ENCODE data around the gene ARRB1. TPM values are rescaled to one million over a fixed set of nuclear protein-coding genes. Genes with fewer than 3 reads are reported as not detected.
"Not testable (repeated sequence)": the region's sequence is repeated elsewhere in the genome, so short reads cannot be mapped to it uniquely, and the experiment has no call there.

ARRB1 gene
- total RNA-seq, 3 donors from 2014 or later: 16.7 to 25.1 (median 18.8) TPM

GRCh38 chr11:75380716-75381420, 29.4 kb upstream of the ARRB1 start:
- H3K36me3 Mint-ChIP-seq (ENCODE audit: insufficient read depth): no peaks in the 10 kb centered on the region
- no peak for DNase-seq
- H3K9me3 Mint-ChIP-seq: no peaks in the 10 kb centered on the region
- peaks cover 16% of the 10 kb centered on the region for H3K4me1 Mint-ChIP-seq (ENCODE audit: low read depth)
- H3K4me3 Mint-ChIP-seq: no peak overlapping the region
- H3K27me3 Mint-ChIP-seq (ENCODE audit: low read depth): no peaks in the 10 kb centered on the region
- no peak for ATAC-seq

- no peaks in the 10 kb centered on the region for H3K27me3 Mint-ChIP-seq (ENCODE audit: low read depth)
- peaks cover 16% of the 10 kb centered on the region for H3K4me1 Mint-ChIP-seq (ENCODE audit: low read depth)
- H3K4me3 Mint-ChIP-seq: no peak overlapping the region
- H3K9me3 Mint-ChIP-seq: no peaks in the 10 kb centered on the region
- ATAC-seq (no peak), DNase-seq (no peak)
- no peaks in the 10 kb centered on the region for H3K36me3 Mint-ChIP-seq (ENCODE audit: insufficient read depth)
These were observed 28.8 kb upstream of the ARRB1 start for GRCh38 chr11:75380245-75380644.

DNA sequence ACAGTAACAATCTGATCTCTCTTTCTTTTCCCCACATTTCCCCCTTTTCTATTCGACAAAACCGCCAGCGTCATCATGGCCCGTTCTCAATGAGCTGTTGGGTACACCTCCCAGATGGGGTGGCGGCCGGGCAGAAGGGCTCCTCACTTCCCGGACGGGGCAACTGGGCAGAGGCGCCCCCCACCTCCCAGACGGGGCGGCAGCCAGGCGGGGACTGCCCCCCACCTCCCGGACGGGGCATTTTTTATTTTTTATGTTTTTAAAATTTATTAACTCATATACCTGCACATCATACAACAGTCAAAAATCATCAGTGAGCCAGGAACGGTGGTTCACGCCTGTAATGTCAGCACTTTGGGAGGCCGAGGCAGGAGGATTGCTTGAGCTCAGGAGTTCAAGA, 27.3 kb upstream of the ARRB1 start:
- H3K4me3 Mint-ChIP-seq: not testable (repeated sequence)

GRCh38 chr11:75376175-75376574, 24.7 kb upstream of the ARRB1 start:
- peaks cover 4% of the 10 kb centered on the region for H3K4me1 Mint-ChIP-seq (ENCODE audit: low read depth)

More for the DNA sequence above, 27.3 kb upstream of the ARRB1 start:
- not testable (repeated sequence) for H3K4me1 Mint-ChIP-seq (ENCODE audit: low read depth); H3K36me3 Mint-ChIP-seq (ENCODE audit: insufficient read depth); ATAC-seq; DNase-seq; H3K9me3 Mint-ChIP-seq; H3K27me3 Mint-ChIP-seq (ENCODE audit: low read depth)

DNA sequence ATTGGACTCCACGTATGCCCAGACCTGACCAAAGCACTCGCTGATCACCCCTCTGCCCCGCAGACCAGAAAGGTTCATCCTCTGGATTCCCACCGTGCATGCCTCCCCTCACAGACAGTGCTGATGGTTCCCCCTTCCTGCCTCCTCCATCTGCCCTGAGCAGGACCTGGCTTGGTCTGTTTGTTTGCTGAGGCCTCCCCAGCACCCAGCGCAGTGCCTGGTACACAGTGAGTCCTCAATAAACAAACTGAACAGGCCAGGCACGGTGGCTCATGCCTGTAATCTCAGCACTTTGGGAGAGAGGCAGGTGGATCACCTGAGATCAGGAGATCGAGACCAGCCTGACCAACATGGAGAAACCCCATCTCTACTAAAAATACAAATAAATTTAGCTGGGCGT, 24.2 kb upstream of the ARRB1 start:
- no peaks in the 10 kb centered on the region for H3K36me3 Mint-ChIP-seq (ENCODE audit: insufficient read depth)
- no peaks in the 10 kb centered on the region for H3K27me3 Mint-ChIP-seq (ENCODE audit: low read depth)
- H3K4me1 Mint-ChIP-seq (ENCODE audit: low read depth): peaks cover 4% of the 10 kb centered on the region
- H3K4me3 Mint-ChIP-seq: no peak overlapping the region
- DNase-seq (no peak), ATAC-seq (no peak)
- H3K9me3 Mint-ChIP-seq: no peaks in the 10 kb centered on the region

More at GRCh38 chr11:75376175-75376574, 24.7 kb upstream of the ARRB1 start:
- H3K27me3 Mint-ChIP-seq (ENCODE audit: low read depth): no peaks in the 10 kb centered on the region
- ATAC-seq (no peak), DNase-seq (no peak)
- H3K36me3 Mint-ChIP-seq (ENCODE audit: insufficient read depth): no peaks in the 10 kb centered on the region
- H3K4me3 Mint-ChIP-seq: no peak overlapping the region
- no peaks in the 10 kb centered on the region for H3K9me3 Mint-ChIP-seq

DNA sequence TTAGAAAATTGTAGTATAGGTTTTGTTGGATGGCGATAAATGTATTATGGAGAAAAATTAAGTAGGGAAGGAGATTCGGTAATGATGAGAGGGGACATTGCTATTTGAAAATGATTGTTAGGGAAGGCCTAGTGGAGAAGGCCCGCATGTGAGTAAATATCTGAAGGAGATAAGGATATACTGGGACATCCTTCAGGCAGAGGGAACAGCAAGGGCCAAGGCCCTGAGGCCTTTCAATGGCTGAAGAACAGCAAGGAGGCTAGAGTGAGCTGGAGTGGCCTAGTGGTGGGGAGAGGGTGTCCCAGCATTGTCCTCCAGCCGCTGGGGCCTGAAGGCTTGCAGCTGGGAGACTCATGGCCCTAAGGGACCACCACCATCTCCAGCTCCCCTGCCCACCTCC, 23.2 kb upstream of the ARRB1 start:
- no peak for ATAC-seq

DNA sequence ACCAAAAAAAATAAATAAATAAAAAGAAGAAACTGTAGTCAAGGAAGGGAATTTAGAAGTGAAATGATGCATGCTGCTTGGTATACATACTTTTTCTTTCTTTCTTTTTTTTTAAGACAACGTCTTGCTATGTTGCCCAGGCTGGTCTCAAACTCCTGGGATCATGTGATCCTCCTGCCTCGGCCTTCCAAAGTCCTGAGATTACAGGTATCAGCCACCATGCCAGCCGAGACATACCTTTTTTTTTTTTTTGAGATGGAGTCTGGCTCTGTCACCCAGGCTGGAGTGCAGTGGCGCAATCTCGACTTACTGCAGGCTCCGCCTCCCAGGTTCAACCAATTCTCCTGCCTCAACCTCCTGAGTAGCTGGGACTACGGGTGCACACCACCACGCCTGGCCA, 21.7 kb upstream of the ARRB1 start:
- H3K36me3 Mint-ChIP-seq (ENCODE audit: insufficient read depth): no peaks in the 10 kb centered on the region
- DNase-seq (no peak), ATAC-seq (no peak)
- no peaks in the 10 kb centered on the region for H3K9me3 Mint-ChIP-seq
- H3K4me3 Mint-ChIP-seq: no peak overlapping the region
- H3K27me3 Mint-ChIP-seq (ENCODE audit: low read depth): no peaks in the 10 kb centered on the region
- H3K4me1 Mint-ChIP-seq (ENCODE audit: low read depth): peaks cover 10% of the 10 kb centered on the region

More for the DNA sequence above, 23.2 kb upstream of the ARRB1 start:
- peaks cover 8% of the 10 kb centered on the region for H3K4me1 Mint-ChIP-seq (ENCODE audit: low read depth)
- no peak for DNase-seq
- no peaks in the 10 kb centered on the region for H3K36me3 Mint-ChIP-seq (ENCODE audit: insufficient read depth)
- H3K9me3 Mint-ChIP-seq: no peaks in the 10 kb centered on the region
- H3K4me3 Mint-ChIP-seq: no peak overlapping the region
- H3K27me3 Mint-ChIP-seq (ENCODE audit: low read depth): no peaks in the 10 kb centered on the region

- ATAC-seq (no peak), DNase-seq (no peak)
- no peaks in the 10 kb centered on the region for H3K9me3 Mint-ChIP-seq
- no peak overlapping the region for H3K4me3 Mint-ChIP-seq
- peaks cover 10% of the 10 kb centered on the region for H3K4me1 Mint-ChIP-seq (ENCODE audit: low read depth)
- no peaks in the 10 kb centered on the region for H3K36me3 Mint-ChIP-seq (ENCODE audit: insufficient read depth)
- H3K27me3 Mint-ChIP-seq (ENCODE audit: low read depth): no peaks in the 10 kb centered on the region
These were observed 20.8 kb upstream of the ARRB1 start for GRCh38 chr11:75371949-75372876.

DNA sequence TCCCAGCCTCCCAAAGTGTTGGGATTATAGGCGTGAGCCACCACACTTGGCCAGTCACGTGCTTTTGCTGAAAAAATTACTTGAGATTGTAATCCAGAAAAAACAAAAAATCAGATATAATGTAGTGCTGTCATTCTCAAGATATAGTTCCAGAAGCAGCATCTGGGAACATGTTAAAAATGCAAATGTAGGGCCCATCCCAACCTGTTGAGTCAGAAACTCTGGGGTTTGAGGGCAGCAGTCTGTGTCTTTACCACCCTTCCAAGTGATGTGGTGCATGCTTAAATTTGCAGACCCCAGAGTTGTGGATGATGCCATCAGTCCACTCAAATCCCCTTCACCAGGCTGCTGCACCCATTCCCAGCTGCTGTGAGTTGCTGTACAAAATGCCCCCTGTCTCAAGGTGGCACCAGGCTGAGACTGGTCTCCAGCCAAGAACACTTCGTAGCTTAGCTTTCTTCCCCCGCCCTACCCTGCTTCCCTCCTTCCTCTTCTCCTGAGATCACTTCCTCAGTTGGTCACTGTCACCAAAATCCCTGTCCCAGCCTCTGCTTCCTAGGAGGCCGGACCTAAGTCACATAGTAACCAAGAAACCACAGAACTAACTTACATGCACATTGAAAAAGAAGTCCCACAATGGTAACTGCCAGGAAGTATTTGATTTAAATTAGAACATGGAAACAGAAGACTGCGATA, 18.2 kb upstream of the ARRB1 start:
- ATAC-seq (no peak), DNase-seq (no peak)
- H3K4me3 Mint-ChIP-seq: no peak overlapping the region
- H3K27me3 Mint-ChIP-seq (ENCODE audit: low read depth): no peaks in the 10 kb centered on the region
- peaks cover 10% of the 10 kb centered on the region for H3K4me1 Mint-ChIP-seq (ENCODE audit: low read depth)
- H3K36me3 Mint-ChIP-seq (ENCODE audit: insufficient read depth): no peaks in the 10 kb centered on the region
- no peaks in the 10 kb centered on the region for H3K9me3 Mint-ChIP-seq

GRCh38 chr11:75366826-75367225, 15.4 kb upstream of the ARRB1 start:
- DNase-seq; H3K27me3 Mint-ChIP-seq (ENCODE audit: low read depth); H3K36me3 Mint-ChIP-seq (ENCODE audit: insufficient read depth); H3K4me3 Mint-ChIP-seq; H3K9me3 Mint-ChIP-seq; H3K4me1 Mint-ChIP-seq (ENCODE audit: low read depth); ATAC-seq: not testable (repeated sequence)

GRCh38 chr11:75365711-75366181, 14.3 kb upstream of the ARRB1 start:
- no peaks in the 10 kb centered on the region for H3K27me3 Mint-ChIP-seq (ENCODE audit: low read depth)
- DNase-seq (no peak), ATAC-seq (no peak)
- no peaks in the 10 kb centered on the region for H3K9me3 Mint-ChIP-seq
- no peaks in the 10 kb centered on the region for H3K36me3 Mint-ChIP-seq (ENCODE audit: insufficient read depth)
- peaks cover 6% of the 10 kb centered on the region for H3K4me1 Mint-ChIP-seq (ENCODE audit: low read depth)
- no peak overlapping the region for H3K4me3 Mint-ChIP-seq

GRCh38 chr11:75362285-75362684, 10.8 kb upstream of the ARRB1 start:
- H3K4me3 Mint-ChIP-seq; H3K9me3 Mint-ChIP-seq; DNase-seq; H3K27me3 Mint-ChIP-seq (ENCODE audit: low read depth); ATAC-seq; H3K36me3 Mint-ChIP-seq (ENCODE audit: insufficient read depth); H3K4me1 Mint-ChIP-seq (ENCODE audit: low read depth): not testable (repeated sequence)

DNA sequence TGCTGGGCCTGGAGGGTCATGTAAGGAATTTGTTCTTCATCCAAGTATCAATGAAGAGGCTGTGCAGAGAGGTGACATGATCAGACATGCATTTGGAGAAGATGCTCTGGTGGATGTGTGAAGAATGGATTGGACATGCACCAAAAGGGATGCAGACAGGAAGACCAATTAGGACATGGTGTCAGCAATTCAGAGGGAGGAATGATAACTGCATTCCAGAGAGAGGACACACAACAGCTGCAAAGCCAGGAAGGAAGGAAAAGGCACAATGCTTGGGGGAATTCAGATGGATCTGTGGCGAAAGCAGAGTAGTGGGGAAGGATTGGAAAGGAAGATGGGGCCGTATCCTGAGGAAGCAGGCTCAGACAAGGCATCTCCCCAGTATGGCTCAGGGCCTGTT, 5.2 kb upstream of the ARRB1 start:
- no peak overlapping the region for H3K4me3 Mint-ChIP-seq
- ATAC-seq: no peak
- DNase-seq: no peak
- peaks cover 22% of the 10 kb centered on the region for H3K4me1 Mint-ChIP-seq (ENCODE audit: low read depth)
- no peaks in the 10 kb centered on the region for H3K9me3 Mint-ChIP-seq
- no peaks in the 10 kb centered on the region for H3K36me3 Mint-ChIP-seq (ENCODE audit: insufficient read depth)
- no peaks in the 10 kb centered on the region for H3K27me3 Mint-ChIP-seq (ENCODE audit: low read depth)

GRCh38 chr11:75355051-75355450, 3.6 kb upstream of the ARRB1 start:
- Mint-ChIP-seq H3K9me3 (no peaks in the 10 kb centered on the region), H3K4me3 (no peak overlapping the region), H3K36me3 (ENCODE audit: insufficient read depth) (no peaks in the 10 kb centered on the region), H3K27me3 (ENCODE audit: low read depth) (no peaks in the 10 kb centered on the region), H3K4me1 (ENCODE audit: low read depth) (peaks cover 31% of the 10 kb centered on the region)
- DNase-seq (no peak), ATAC-seq (no peak)

All from activated T-cell treated with anti-CD3 and anti-CD28 coated beads, Interleukin-2, amount 50 U/mL, for 4 hours (primary cell).